AG04449 (cell line): ENCODE results near the gene HIVEP2.

ENCODE experiments used
- CTCF ChIA-PET: fragments of 350-600 bp; formaldehyde crosslinking; extraction: SDS; loops from one replicate; lab custom pipeline; 2021; ENCODE audit warnings: antibody characterized with exemption; lab: Yijun Ruan, JAX
- POLR2A ChIA-PET: fragments of 400-600, 350-600 bp; formaldehyde crosslinking; extraction: SDS; loops from one replicate; lab custom pipeline; 2020; ENCODE audit warnings: antibody characterized with exemption, inconsistent platforms; lab: Yijun Ruan, JAX
- DNase-seq: peaks from one replicate; pipeline ENCODE4 v3.0.0-alpha.2; 2010; ENCODE audit warnings: low read depth, low spot score
- H3K4me3 ChIP-seq: 2 replicates; pipeline ENCODE4 v1.5.1; 2011; ENCODE audit warnings: low read depth, mild to moderate bottlenecking, control low read depth, low read length
- CTCF ChIP-seq: IDR thresholded peaks from one replicate; pipeline ENCODE4 v1.5.1; 2011; ENCODE audit warnings: mild to moderate bottlenecking, moderate library complexity, low read length, control low read depth, inconsistent platforms; ENCODE audit not compliant: insufficient read depth; ENCODE audit errors: missing control alignments

Gene HIVEP2

GRCh38 chr6:142887517-142887916, 57.5 kb downstream of the HIVEP2 start:
- no peak for TF ChIP-seq CTCF
- DNase-seq = no peak
- ChIA-PET CTCF (interaction anchor here (0.7 kb wide), 1 partner anchor 278 kb away, joined by 3 read pairs; no protein-coding TSS in a partner anchor), POLR2A (no interaction called here)
- no peak overlapping the region for H3K4me3 ChIP-seq

GRCh38 chr6:142886431-142887170, 58.4 kb downstream of the HIVEP2 start:
- DNase-seq = no peak
- POLR2A ChIA-PET = no interaction called here
- no peak overlapping the region for H3K4me3 ChIP-seq
- CTCF ChIA-PET = interaction anchor here (0.7 to 2.7 kb wide), 7 partner anchors 15 to 412 kb away, joined by 3 to 14 read pairs (median 4); no protein-coding TSS in a partner anchor
- TF ChIP-seq CTCF = peak; percentile 28

GRCh38 chr6:142885182-142885867, 59.7 kb downstream of the HIVEP2 start:
- peak overlapping the region; percentile 55 for H3K4me3 ChIP-seq
- no peak for TF ChIP-seq CTCF
- POLR2A ChIA-PET = interaction anchor here (0.8 to 1.0 kb wide), 2 partner anchors 38 to 192 kb away, joined by 3 read pairs; no protein-coding TSS in a partner anchor
- CTCF ChIA-PET = interaction anchor here (0.9 to 2.7 kb wide), 5 partner anchors 10 to 410 kb away, joined by 3 to 14 read pairs (median 4); no protein-coding TSS in a partner anchor
- DNase-seq = peak; percentile 95

GRCh38 chr6:142884214-142885035, 60.6 kb downstream of the HIVEP2 start:
- ChIA-PET CTCF (interaction anchor here (2.7 kb wide), 1 partner anchor 17 kb away, joined by 14 read pairs; no protein-coding TSS in a partner anchor), POLR2A (interaction anchor here (1.0 kb wide), 1 partner anchor 191 kb away, joined by 3 read pairs; no protein-coding TSS in a partner anchor)
- TF ChIP-seq CTCF = no peak
- H3K4me3 ChIP-seq = peak overlapping the region; percentile 55
- DNase-seq = no peak

GRCh38 chr6:142883011-142883410, 62.0 kb downstream of the HIVEP2 start:
- POLR2A ChIA-PET = interaction anchor here (0.5 to 1.4 kb wide), 2 partner anchors 61 to 144 kb away, joined by 3 to 5 read pairs; no protein-coding TSS in a partner anchor
- TF ChIP-seq CTCF = no peak
- no peak overlapping the region for H3K4me3 ChIP-seq
- CTCF ChIA-PET = interaction anchor here (0.8 to 2.8 kb wide), 6 partner anchors 9 to 545 kb away, joined by 3 to 9 read pairs (median 4); no protein-coding TSS in a partner anchor
- DNase-seq = no peak
